Fibroblast of pulmonary artery (primary cell): ENCODE results near the gene ANO1.

ENCODE experiments used
- DNase-seq: peaks from one replicate; pipeline ENCODE4 v3.0.0-alpha.2; 2010; ENCODE audit warnings: low read depth
- H3K4me3 ChIP-seq: replicated peaks from 2 replicates; pipeline ENCODE4 v1.5.1; 2011; ENCODE audit warnings: low read depth, mild to moderate bottlenecking, control low read depth, low read length, moderate library complexity
- TF ChIP-seq, protein P1 (sequence below): IDR thresholded peaks from 2 replicates; pipeline ENCODE4 v1.5.1; 2011; ENCODE audit warnings: mild to moderate bottlenecking, control low read depth, low read length, inconsistent platforms; ENCODE audit errors: missing control alignments

Gene ANO1

DNA sequence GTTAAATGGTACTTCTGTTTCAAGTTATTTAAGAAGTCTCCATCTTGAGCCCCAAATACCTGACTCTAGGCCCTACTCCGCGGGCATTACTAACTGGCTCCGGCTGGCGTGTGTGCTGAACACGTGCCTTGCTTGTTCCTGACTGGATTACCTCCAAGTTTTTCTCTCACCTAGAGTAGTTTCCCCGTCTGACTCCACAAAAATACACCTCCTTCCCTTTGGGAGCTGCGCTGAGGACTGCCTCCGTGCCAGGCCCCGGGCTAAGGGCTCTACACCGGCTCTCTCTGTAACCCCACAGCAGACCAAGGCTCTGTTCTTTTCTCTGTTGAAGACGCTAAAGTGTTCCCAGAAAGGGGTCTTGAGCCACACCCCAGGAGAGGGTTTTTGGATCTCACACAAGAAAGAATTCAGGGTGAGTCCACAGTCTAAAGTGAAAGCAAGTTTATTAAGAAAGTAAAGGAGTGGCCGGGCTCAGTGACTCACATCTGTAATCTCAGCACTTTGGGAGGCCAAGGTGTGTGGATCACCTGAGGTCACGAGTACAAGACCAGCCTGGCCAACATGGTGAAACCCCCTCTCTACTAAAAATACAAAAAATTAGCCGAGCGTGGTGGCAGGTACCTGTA is 61.8 kb downstream of the ANO1 start:
- TF ChIP-seq, protein P1, sequence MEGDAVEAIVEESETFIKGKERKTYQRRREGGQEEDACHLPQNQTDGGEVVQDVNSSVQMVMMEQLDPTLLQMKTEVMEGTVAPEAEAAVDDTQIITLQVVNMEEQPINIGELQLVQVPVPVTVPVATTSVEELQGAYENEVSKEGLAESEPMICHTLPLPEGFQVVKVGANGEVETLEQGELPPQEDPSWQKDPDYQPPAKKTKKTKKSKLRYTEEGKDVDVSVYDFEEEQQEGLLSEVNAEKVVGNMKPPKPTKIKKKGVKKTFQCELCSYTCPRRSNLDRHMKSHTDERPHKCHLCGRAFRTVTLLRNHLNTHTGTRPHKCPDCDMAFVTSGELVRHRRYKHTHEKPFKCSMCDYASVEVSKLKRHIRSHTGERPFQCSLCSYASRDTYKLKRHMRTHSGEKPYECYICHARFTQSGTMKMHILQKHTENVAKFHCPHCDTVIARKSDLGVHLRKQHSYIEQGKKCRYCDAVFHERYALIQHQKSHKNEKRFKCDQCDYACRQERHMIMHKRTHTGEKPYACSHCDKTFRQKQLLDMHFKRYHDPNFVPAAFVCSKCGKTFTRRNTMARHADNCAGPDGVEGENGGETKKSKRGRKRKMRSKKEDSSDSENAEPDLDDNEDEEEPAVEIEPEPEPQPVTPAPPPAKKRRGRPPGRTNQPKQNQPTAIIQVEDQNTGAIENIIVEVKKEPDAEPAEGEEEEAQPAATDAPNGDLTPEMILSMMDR: no peak
- DNase-seq: no peak
- no peak overlapping the region for H3K4me3 ChIP-seq

DNA sequence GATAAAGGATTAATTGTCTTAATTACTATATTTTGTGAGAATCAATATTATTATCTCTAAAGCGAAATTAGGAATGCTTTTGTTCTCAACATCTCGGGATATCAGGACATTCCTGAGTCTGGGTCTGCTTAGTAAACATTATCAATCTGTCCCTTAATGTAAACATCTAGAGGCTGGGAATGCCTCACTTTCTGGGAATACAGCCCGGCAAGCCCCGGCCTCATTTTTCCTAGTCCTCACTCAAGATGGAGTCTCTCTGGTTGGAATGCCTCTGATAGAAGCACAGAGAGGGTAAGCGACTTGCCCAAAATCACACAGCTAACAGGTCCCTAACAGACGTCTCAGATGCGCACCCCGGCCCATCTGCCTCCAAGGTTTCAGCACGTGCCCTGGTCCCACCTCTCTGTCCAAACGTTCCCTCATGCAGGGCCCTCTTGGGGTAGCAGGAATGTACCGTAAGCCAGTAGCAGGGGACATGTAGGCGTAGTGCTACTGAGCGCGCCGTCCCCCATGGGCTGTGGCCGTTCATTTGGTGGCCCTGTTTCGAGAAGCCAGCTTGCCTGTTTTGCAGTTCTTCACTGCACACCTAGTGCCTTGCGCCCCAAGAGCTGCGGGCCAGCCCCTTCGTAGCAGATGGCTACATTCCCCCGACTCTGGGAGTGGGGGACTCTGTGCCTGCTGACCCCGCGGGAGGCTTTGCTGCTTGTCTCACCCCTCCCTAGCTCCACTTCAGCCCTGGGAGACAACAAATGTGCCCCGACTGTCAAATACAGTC is 62.8 kb downstream of the ANO1 start:
- no peak for DNase-seq

DNA sequence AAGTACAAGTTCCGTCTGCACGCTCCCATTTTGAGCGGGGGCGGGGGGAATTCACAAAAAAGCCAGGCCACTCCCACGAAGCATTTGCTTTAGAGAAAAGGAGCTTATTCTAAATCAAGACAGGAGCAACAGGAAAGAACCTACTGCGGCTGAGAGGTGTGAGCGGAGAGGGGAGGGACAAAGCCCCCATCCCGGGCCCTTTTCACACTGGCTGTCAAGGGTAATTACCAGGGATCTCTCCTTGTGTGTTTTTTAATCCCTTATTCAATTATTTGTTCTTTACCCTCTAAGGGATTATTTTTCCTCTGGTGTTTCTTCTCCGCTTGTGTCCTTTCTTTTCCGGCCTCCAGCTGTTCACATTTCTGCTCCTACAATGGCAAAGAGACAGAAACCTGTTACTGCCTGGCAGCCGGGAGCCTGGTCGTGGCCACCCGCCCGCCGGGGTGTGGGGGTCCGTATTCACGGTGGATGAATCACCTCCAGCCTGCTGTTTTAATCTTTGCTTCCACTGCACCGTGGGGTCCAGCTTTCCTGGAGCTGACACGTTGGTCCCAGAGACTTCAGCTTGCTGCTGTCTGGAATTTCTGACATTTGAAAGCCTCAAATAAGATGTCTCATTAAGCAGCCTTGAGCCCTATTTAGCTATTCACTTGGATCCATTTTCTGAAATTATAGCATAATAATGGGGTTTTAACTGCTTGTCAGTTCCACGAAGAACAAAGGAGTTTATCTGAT is 63.5 kb downstream of the ANO1 start:
- TF ChIP-seq, protein P1: no peak
- no peak for DNase-seq
- H3K4me3 ChIP-seq: no peak overlapping the region

More for the DNA sequence above, 62.8 kb downstream of the ANO1 start:
- H3K4me3 ChIP-seq: no peak overlapping the region
- TF ChIP-seq, protein P1: no peak

DNA sequence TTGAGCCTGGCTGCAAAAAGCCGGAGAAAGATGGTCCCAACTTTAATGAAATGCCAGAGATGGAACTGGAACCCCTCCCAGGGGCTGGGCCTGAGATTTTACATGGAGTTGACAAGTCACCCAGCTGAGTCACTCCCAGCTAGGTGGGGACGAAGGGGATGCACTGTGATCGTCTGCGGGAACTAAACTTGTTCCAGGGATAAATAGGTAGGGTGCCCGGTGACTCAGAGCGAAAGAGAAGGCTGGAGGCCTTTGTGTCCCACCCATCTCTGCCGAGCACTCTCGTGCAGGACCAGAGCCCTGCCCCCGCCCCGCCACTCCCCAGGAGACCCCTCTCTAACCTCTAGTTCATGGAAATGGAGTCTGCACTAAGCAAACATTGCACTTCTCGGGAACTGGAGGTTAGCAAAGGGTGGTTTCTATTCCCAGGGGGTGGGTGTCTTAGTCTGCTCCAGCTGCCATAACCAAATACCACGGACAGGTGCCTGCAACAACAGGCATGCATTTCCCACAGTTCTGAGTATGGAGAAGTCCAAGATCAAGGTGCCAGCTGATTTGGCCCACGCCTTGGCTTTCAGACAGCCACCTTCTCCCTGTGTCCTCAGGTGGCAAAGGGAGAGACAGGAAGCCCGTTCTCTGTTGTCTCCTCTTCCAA is 64.2 kb downstream of the ANO1 start:
- TF ChIP-seq, protein P1: no peak
- DNase-seq: no peak
- no peak overlapping the region for H3K4me3 ChIP-seq

DNA sequence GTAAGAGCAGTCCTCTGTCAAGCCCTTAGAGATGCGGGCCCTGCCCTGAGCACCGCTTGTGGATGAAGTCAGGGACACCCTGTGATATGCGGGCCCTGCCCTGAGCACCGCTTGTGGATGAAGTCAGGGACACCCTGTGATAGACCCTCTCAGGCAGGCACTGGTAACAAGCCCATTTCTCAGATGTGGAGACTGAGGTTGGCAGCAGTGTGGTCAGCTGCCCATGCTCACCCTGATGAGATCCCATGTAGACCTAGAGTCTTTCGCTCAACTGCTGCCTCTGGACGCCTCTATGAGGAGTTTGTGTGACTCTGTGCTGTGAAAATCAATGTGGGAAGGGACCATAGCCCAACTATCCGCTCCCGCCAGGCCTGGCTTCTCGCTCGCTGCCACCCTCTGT is 66.1 kb downstream of the ANO1 start:
- no peak for DNase-seq
- no peak overlapping the region for H3K4me3 ChIP-seq

DNA sequence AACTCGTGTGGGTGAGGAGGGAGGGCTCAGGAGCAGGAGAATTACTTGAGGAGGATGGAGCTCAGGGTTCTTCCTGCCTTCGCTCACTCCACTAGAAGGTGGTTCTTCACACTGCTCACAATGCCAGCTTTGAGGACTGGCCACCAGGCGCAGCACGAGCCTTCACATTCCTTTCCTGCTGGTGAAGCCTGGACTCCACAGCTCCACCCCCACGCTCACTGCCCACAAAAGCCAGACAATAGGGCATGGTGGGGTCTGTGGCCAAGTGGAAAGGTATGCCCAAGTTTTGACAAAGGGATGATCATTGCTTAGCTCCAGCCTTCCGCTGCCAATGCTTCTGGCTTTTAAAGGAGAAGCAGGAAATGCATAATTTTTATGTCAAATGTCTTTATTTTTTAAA is 67.0 kb downstream of the ANO1 start:
- DNase-seq: no peak
- TF ChIP-seq, protein P1: no peak
- H3K4me3 ChIP-seq: no peak overlapping the region

More for the DNA sequence above, 66.1 kb downstream of the ANO1 start:
- TF ChIP-seq, protein P1: no peak
